DND-41 (cell line): Measurements from ENCODE around the gene DNAJA2.

Experiments used
- EZH2 ChIP-seq: IDR thresholded peaks from 3 replicates; pipeline ENCODE4 v1.6.1; 2012; ENCODE audit warnings: borderline replicate concordance, low read depth, mild to moderate bottlenecking, moderate library complexity, low read length, inconsistent platforms; ENCODE audit not compliant: severe bottlenecking
- TF ChIP-seq, protein P1 (sequence below): IDR thresholded peaks from 2 replicates; pipeline ENCODE4 v1.5.1; 2012; ENCODE audit warnings: borderline replicate concordance, low read length, moderate library complexity, mild to moderate bottlenecking; ENCODE audit not compliant: poor library complexity, severe bottlenecking; ENCODE audit errors: extremely low read depth

DNA sequence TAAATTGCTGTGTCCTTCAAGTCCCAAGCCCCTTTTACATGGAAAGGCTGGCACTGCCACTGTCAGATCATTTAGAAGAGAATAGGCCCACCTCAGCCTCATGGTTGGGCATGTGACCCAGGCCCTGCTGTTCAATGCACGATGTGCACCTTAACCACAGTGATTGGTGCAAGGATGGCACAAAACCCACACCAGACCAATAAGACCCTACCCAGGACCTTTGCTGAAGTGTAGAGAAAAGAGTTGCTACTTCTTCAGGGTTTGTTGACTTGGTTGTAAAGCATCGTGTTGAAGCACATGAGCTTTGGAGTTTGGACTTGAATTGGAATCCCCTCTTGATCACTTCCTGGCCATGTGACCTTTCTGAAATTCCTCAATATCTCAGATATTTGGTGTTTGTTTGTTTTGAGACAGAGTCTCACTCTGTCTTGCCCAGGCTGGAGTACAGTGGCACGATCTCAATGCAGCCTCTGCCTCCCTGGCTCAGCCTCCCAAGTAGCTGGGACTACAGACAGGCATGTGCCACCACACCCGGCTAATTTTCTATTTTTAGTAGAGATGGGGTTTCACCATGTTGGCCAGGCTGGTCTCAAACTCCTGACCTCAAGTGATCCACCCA lies 24.8 kb downstream of the DNAJA2 start:
- TF ChIP-seq, protein P1, sequence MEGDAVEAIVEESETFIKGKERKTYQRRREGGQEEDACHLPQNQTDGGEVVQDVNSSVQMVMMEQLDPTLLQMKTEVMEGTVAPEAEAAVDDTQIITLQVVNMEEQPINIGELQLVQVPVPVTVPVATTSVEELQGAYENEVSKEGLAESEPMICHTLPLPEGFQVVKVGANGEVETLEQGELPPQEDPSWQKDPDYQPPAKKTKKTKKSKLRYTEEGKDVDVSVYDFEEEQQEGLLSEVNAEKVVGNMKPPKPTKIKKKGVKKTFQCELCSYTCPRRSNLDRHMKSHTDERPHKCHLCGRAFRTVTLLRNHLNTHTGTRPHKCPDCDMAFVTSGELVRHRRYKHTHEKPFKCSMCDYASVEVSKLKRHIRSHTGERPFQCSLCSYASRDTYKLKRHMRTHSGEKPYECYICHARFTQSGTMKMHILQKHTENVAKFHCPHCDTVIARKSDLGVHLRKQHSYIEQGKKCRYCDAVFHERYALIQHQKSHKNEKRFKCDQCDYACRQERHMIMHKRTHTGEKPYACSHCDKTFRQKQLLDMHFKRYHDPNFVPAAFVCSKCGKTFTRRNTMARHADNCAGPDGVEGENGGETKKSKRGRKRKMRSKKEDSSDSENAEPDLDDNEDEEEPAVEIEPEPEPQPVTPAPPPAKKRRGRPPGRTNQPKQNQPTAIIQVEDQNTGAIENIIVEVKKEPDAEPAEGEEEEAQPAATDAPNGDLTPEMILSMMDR = no peak
- TF ChIP-seq EZH2 = no peak
